A549 (cell line): Measurements from ENCODE around the gene CCNT2. TPM values are rescaled to one million over a fixed set of nuclear protein-coding genes. Genes with fewer than 3 reads are reported as not detected.

Source experiments
- ATAC-seq, 2 experiments: fragments of 200-7000 bp in 1 of 2; fragments of >200 bp in 1 of 2; cut with Nextera tagmentation in 1 of 2; cut with Tn5 transposase in 1 of 2; 3 replicates each; pipeline versions ENCODE4 v1.8.0 to v1.9.1; 2018 to 2020; ENCODE audit warnings: mild to moderate bottlenecking in 1 of 2, moderate library complexity in 1 of 2
- CTCF ChIA-PET: fragments of 300-600 bp; sonication (Branson Sonifier 250); formaldehyde crosslinking; extraction: SDS; loops from one replicate; lab custom pipeline; 2021; ENCODE audit warnings: antibody characterized with exemption, inconsistent platforms; lab: Yijun Ruan, JAX
- POLR2A ChIA-PET: fragments of 350-600 bp; formaldehyde crosslinking; extraction: SDS; loops from one replicate; lab custom pipeline; 2021; ENCODE audit warnings: antibody characterized with exemption, inconsistent platforms; lab: Yijun Ruan, JAX
- DNase-seq, 2 experiments: peaks; one replicate each; pipeline versions ENCODE4 v3.0.0 to v3.0.0-alpha.2; 2011 to 2016; ENCODE audit warnings: low read depth in 1 of 2, low spot score in 1 of 2
- FAIRE-seq: peaks from 2 replicates; lab custom pipeline; 2011; peaks lifted over from hg19 to GRCh38; lab: Jason Lieb, UNC
- H3K27ac ChIP-seq, 2 experiments: fragments of >200 bp; sonication (Bioruptor Twin); formaldehyde crosslinking; 3 replicates each; pipeline ENCODE4 v1.5.1; 2016 to 2017
- H3K4me1 ChIP-seq: fragments of >200 bp; sonication (Bioruptor Twin); formaldehyde crosslinking; 3 replicates; pipeline ENCODE4 v1.6.1; 2016
- H3K4me2 ChIP-seq: fragments of >200 bp; sonication (Bioruptor Twin); formaldehyde crosslinking; 3 replicates; pipeline ENCODE4 v1.6.1; 2016
- H3K4me3 ChIP-seq: fragments of >200 bp; sonication (Bioruptor Twin); formaldehyde crosslinking; 3 replicates; pipeline ENCODE4 v1.5.1; 2016
- H3K9me3 ChIP-seq: fragments of >200 bp; sonication (Bioruptor Twin); formaldehyde crosslinking; 3 replicates; pipeline ENCODE4 v1.6.1; 2016
- ATOH8 ChIP-seq: fragments of 250-450 bp; sonication (Bioruptor Pico); IDR thresholded peaks from 2 replicates; pipeline ENCODE4 v1.5.0; 2020; ENCODE audit warnings: low read depth, mild to moderate bottlenecking, moderate library complexity
- BCL3 ChIP-seq: fragments of >200 bp; sonication (Bioruptor Twin); formaldehyde crosslinking; IDR thresholded peaks from 3 replicates; pipeline ENCODE4 v1.6.1; 2016
- CEBPB ChIP-seq, 2 experiments: fragments of >200 bp in 1 of 2; sonication (Bioruptor Twin) in 1 of 2; formaldehyde crosslinking in 1 of 2; IDR thresholded peaks; 2 replicates each; pipeline ENCODE4 v1.6.1; 2012 to 2016
- CHD2 ChIP-seq: fragments of 150-350 bp; IDR thresholded peaks from 2 replicates; pipeline ENCODE4 v1.6.1; 2014; ENCODE audit warnings: low read length; ENCODE audit not compliant: partially characterized antibody
- CHD4 ChIP-seq: fragments of 200-600 bp; sonication (generic); IDR thresholded peaks from 2 replicates; pipeline ENCODE4 v1.6.1; 2016; ENCODE audit warnings: antibody characterized with exemption, mild to moderate bottlenecking, borderline replicate concordance
- EP300 ChIP-seq, 2 experiments: fragments of >200 bp; sonication (Bioruptor Twin); formaldehyde crosslinking; IDR thresholded peaks; 2 replicates in 1 of 2; 3 replicates in 1 of 2; pipeline ENCODE4 v1.6.1; 2016 to 2017
- FOSB ChIP-seq: fragments of 250-450 bp; sonication (Bioruptor Pico); IDR thresholded peaks from 2 replicates; pipeline ENCODE4 v1.5.0; 2020; ENCODE audit warnings: mild to moderate bottlenecking, moderate library complexity
- FOSL2 ChIP-seq, 2 experiments: fragments of 450-650 bp in 1 of 2; fragments of >200 bp in 1 of 2; sonication (Bioruptor Twin) in 1 of 2; formaldehyde crosslinking; IDR thresholded peaks; 2 replicates each; pipeline versions ENCODE4 v1.5.0 to v1.6.1; 2016 to 2020; ENCODE audit warnings: mild to moderate bottlenecking in 1 of 2, moderate library complexity in 1 of 2
- FOXS1 ChIP-seq: fragments of 250-450 bp; sonication (Bioruptor Pico); IDR thresholded peaks from 2 replicates; pipeline ENCODE4 v1.5.0; 2020; ENCODE audit warnings: mild to moderate bottlenecking, moderate library complexity
- HOXB13 ChIP-seq: fragments of 250-450 bp; sonication (Bioruptor Pico); IDR thresholded peaks from 2 replicates; pipeline ENCODE4 v1.5.0; 2020; ENCODE audit warnings: low read depth, mild to moderate bottlenecking, moderate library complexity
- JUN ChIP-seq, 2 experiments: fragments of >200 bp; sonication (Bioruptor Twin); formaldehyde crosslinking; IDR thresholded peaks; 2 replicates in 1 of 2; 3 replicates in 1 of 2; pipeline ENCODE4 v1.6.1; 2016 to 2017
- KDM1A ChIP-seq: fragments of 200-600 bp; sonication (generic); IDR thresholded peaks from 2 replicates; pipeline ENCODE4 v1.6.1; 2016; ENCODE audit warnings: low read depth, mild to moderate bottlenecking
- MAFK ChIP-seq: fragments of 450-650 bp; IDR thresholded peaks from 2 replicates; pipeline ENCODE4 v1.6.1; 2014; ENCODE audit not compliant: partially characterized antibody
- MYC ChIP-seq: IDR thresholded peaks from 2 replicates; pipeline ENCODE4 v1.6.1; 2012; ENCODE audit warnings: mild to moderate bottlenecking, inconsistent platforms, low read length, improper control_type of control experiment, borderline replicate concordance
- NPAS2 ChIP-seq: fragments of 250-450 bp; sonication (Bioruptor Pico); IDR thresholded peaks from 2 replicates; pipeline ENCODE4 v1.8.0; 2022; ENCODE audit warnings: mild to moderate bottlenecking, moderate library complexity, borderline replicate concordance
- PBX3 ChIP-seq: IDR thresholded peaks from 2 replicates; pipeline ENCODE4 v1.6.1; 2012
- PHF8 ChIP-seq: fragments of 200-600 bp; sonication (generic); IDR thresholded peaks from 2 replicates; pipeline ENCODE4 v1.6.1; 2016; ENCODE audit warnings: low read depth, mild to moderate bottlenecking, antibody characterized with exemption, moderate library complexity, borderline replicate concordance
- POLR2AphosphoS2 ChIP-seq: conservative IDR thresholded peaks from 2 replicates; pipeline ENCODE4 v1.6.1; 2012; ENCODE audit warnings: low read length, improper control_type of control experiment, inconsistent platforms
- RAD21 ChIP-seq, 2 experiments: fragments of >200 bp in 1 of 2; sonication (Bioruptor Twin) in 1 of 2; formaldehyde crosslinking in 1 of 2; IDR thresholded peaks in 1 of 2; conservative IDR thresholded peaks in 1 of 2; 2 replicates in 1 of 2; 3 replicates in 1 of 2; pipeline ENCODE4 v1.6.1; 2012 to 2018; ENCODE audit warnings: inconsistent platforms in 1 of 2
- REST ChIP-seq: fragments of 200-600 bp; sonication (generic); IDR thresholded peaks from 2 replicates; pipeline ENCODE4 v1.6.1; 2016; ENCODE audit warnings: antibody characterized with exemption, mild to moderate bottlenecking, moderate library complexity
- RFX5 ChIP-seq: fragments of 450-650 bp; IDR thresholded peaks from 2 replicates; pipeline ENCODE4 v1.7.1; 2014; ENCODE audit warnings: antibody characterized with exemption, mild to moderate bottlenecking, moderate library complexity
- RNF2 ChIP-seq: fragments of 200-600 bp; sonication (generic); IDR thresholded peaks from 2 replicates; pipeline ENCODE4 v1.6.1; 2016; ENCODE audit warnings: low read depth, mild to moderate bottlenecking, antibody characterized with exemption, moderate library complexity, borderline replicate concordance
- SMC3 ChIP-seq: fragments of >200 bp; sonication (Bioruptor Twin); formaldehyde crosslinking; IDR thresholded peaks from 3 replicates; pipeline ENCODE4 v1.6.1; 2018; ENCODE audit warnings: inconsistent platforms
- TP53 ChIP-seq: fragments of 250-450 bp; sonication (Bioruptor Pico); IDR thresholded peaks from 2 replicates; pipeline ENCODE4 v1.5.0; 2021; ENCODE audit warnings: mild to moderate bottlenecking, moderate library complexity
- ZFP36 ChIP-seq: fragments of 450-650 bp; IDR thresholded peaks from 2 replicates; pipeline ENCODE4 v1.6.1; 2014; ENCODE audit warnings: borderline replicate concordance; ENCODE audit not compliant: partially characterized antibody
- ZNF302 ChIP-seq: fragments of 250-450 bp; sonication (Bioruptor Pico); IDR thresholded peaks from 2 replicates; pipeline ENCODE4 v1.9.0; 2021; ENCODE audit warnings: inconsistent platforms, mild to moderate bottlenecking, moderate library complexity
- WGBS: methylation state at CpG from one replicate; pipeline ENCODE4 v1.1.6; 2017; ENCODE audit errors: missing lambda C conversion rate; 5-methylcytosine and 5-hydroxymethylcytosine counted together
- polyA plus RNA-seq, 4 experiments: library from polyadenylated mRNA; depleted of rRNA in 3 of 4; stranded (reverse); fragments of >200 nt; fragmentation: RNase III in 1 of 4; extraction: RNeasy Plus Mini Kit Qiagen cat#74134 plus additional on column Dnase treatment in 1 of 4; gene quantifications; 2 replicates in 3 of 4; 3 replicates in 1 of 4; pipeline ENCODE4 v1.2.3, GENCODE V29; 2011 to 2017
- TF ChIP-seq, protein P1 (sequence below): fragments of 450-650 bp; IDR thresholded peaks from 2 replicates; pipeline ENCODE4 v1.6.1; 2014; ENCODE audit warnings: antibody characterized with exemption
- TF ChIP-seq, protein P2 (sequence below): fragments of >200 bp; sonication (Bioruptor Twin); formaldehyde crosslinking; IDR thresholded peaks from 3 replicates; pipeline ENCODE4 v1.5.1; 2016

Gene CCNT2
- polyA plus RNA-seq, 2 of the 4 experiments (the other 2 are of a cell fraction) = 12.6 to 20.7 TPM

DNA sequence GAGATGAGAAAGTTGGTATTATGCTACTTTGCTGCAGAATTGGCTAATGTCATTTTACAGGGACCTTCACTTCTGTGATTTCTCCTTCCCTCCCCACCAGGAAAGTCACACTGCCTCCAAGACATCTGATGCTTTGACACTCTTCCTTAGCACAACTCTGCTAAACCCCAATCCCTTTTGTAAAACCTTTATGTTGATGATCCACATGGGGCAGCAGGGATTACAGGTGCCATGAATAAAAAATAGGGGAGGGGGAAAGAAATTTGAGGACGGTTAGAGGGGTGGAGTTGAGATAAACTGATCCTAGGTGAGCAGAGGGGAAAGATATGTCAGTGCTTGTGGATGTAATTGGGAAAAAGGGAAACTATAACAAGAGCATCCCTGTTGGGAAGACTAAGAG lies 26.4 kb downstream of the CCNT2 start:
- no peaks in the 10 kb centered on the region for H3K9me3 ChIP-seq
- no peak overlapping the region for H3K27ac ChIP-seq
- no peak for FAIRE-seq
- no peaks in the 10 kb centered on the region for H3K4me1 ChIP-seq
- POLR2A ChIA-PET = no interaction called here
- TF ChIP-seq EP300 (IDR thresholded peaks at IDR 0.05) (no peak), MAFK (no peak), ZFP36 (no peak), BCL3 (no peak), NPAS2 (CRISPR knock-in tag) (no peak), MYC (no peak), CEBPB (IDR thresholded peaks at IDR 0.05) (no peak), FOSL2 (IDR thresholded peaks at IDR 0.05) (no peak), FOSL2 (CRISPR knock-in tag; IDR thresholded peaks at IDR 0.05) (no peak)
- TF ChIP-seq, protein P1, sequence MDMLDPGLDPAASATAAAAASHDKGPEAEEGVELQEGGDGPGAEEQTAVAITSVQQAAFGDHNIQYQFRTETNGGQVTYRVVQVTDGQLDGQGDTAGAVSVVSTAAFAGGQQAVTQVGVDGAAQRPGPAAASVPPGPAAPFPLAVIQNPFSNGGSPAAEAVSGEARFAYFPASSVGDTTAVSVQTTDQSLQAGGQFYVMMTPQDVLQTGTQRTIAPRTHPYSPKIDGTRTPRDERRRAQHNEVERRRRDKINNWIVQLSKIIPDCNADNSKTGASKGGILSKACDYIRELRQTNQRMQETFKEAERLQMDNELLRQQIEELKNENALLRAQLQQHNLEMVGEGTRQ = no peak
- TF ChIP-seq, protein P2, sequence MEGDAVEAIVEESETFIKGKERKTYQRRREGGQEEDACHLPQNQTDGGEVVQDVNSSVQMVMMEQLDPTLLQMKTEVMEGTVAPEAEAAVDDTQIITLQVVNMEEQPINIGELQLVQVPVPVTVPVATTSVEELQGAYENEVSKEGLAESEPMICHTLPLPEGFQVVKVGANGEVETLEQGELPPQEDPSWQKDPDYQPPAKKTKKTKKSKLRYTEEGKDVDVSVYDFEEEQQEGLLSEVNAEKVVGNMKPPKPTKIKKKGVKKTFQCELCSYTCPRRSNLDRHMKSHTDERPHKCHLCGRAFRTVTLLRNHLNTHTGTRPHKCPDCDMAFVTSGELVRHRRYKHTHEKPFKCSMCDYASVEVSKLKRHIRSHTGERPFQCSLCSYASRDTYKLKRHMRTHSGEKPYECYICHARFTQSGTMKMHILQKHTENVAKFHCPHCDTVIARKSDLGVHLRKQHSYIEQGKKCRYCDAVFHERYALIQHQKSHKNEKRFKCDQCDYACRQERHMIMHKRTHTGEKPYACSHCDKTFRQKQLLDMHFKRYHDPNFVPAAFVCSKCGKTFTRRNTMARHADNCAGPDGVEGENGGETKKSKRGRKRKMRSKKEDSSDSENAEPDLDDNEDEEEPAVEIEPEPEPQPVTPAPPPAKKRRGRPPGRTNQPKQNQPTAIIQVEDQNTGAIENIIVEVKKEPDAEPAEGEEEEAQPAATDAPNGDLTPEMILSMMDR = no peak
- TF ChIP-seq, all 56 proteins: peak for 0
- DNase-seq (no peak), ATAC-seq (no peak)
- 89% methylated on average over 1 of the region's 1 CpG for WGBS
- Histone ChIP-seq H3K4me2 (no peak overlapping the region), H3K4me3 (no peak overlapping the region)
- CTCF ChIA-PET = interaction anchor here (0.8 kb wide), 1 partner anchor 10 kb away, joined by 3 read pairs; no protein-coding TSS in a partner anchor

DNA sequence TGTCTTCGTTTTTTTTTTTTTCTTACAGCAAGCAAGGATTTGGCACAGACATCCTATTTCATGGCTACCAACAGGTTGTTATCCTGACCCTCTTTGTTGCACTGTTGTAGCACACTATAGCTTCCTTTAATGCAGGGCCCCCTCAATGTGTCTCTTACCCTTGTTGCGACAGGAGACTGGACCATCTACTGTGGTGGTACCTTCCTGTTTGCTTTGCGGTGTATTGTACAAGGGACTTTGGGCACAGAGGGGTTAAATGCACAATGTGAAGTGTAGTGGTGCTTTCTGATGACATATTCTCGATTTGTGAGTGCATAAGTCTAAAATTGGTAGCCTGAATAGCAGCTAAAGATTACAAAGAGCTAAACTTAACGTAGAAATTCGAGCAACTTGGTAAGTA lies 27.5 kb downstream of the CCNT2 start:
- Histone ChIP-seq H3K4me3 (no peak overlapping the region), H3K4me2 (no peak overlapping the region), H3K4me1 (no peaks in the 10 kb centered on the region), H3K27ac (no peak overlapping the region)
- 84% methylated on average over 6 of the region's 6 CpGs for WGBS
- DNase-seq = no peak
- CTCF ChIA-PET = no interaction called here
- no peak for ATAC-seq
- no peak for FAIRE-seq
- POLR2A ChIA-PET = no interaction called here
- TF ChIP-seq REST (no peak), PBX3 (no peak), HOXB13 (no peak), KDM1A (no peak), RNF2 (no peak), POLR2AphosphoS2 (no peak), FOSL2 (IDR thresholded peaks at IDR 0.05) (no peak), FOSL2 (CRISPR knock-in tag; IDR thresholded peaks at IDR 0.05) (no peak), RFX5 (no peak), RAD21 (conservative IDR thresholded peaks at IDR 0.05 in 1 of 2, IDR thresholded peaks at IDR 0.05 in 1 of 2) (no peak), EP300 (IDR thresholded peaks at IDR 0.05) (no peak), CHD2 (no peak), JUN (IDR thresholded peaks at IDR 0.05) (no peak), ZNF302 (no peak), TP53 (CRISPR knock-in tag) (no peak), FOXS1 (CRISPR knock-in tag) (no peak), ATOH8 (CRISPR knock-in tag) (no peak), CHD4 (no peak), PHF8 (no peak), SMC3 (no peak), FOSB (no peak)
- TF ChIP-seq, all 56 proteins: peak for 0
- H3K9me3 ChIP-seq = no peaks in the 10 kb centered on the region
